ENCODE results near the gene HHIPL2. TPM values are rescaled to one million over a fixed set of nuclear protein-coding genes. Genes with fewer than 3 reads are reported as not detected.

HHIPL2 gene
- total and polyA plus RNA-seq, 8 donors = 0.20 TPM; not detected in 7

GRCh38 chr1:222582099-222582774, 34.3 kb upstream of the HHIPL2 start:
- no peak for DNase-seq
- Histone ChIP-seq H3K4me1 (peaks cover 0 to 48% (median 20%) of the 10 kb centered on the region in 4 donors), H3K27ac (no peak overlapping the region), H3K4me3 (no peak overlapping the region), H3K27me3 (no peaks in the 10 kb centered on the region), H3K9me3 (no peaks in the 10 kb centered on the region), H3K36me3 (peaks cover 0 to 39% (median 37%) of the 10 kb centered on the region in 4 donors)
- intact Hi-C loops (cut with DNase I; ENCODE audit: low total_unique reads) = no loop called here
- TF ChIP-seq CTCF (IDR thresholded peaks at IDR 0.05) = no peak
- 81 to 92% (median 85%) methylated on average over 4 of the region's 4 CpGs for WGBS, 5 donors

GRCh38 chr1:222579316-222579715, 31.4 kb upstream of the HHIPL2 start:
- intact Hi-C loops (cut with DNase I; ENCODE audit: low total_unique reads) = no loop called here
- DNase-seq = no peak
- TF ChIP-seq EP300 (IDR thresholded peaks at IDR 0.05) (no peak), POLR2AphosphoS5 (IDR thresholded peaks at IDR 0.05) (no peak), POLR2A (IDR thresholded peaks at IDR 0.05) (no peak), CTCF (IDR thresholded peaks at IDR 0.05) (no peak)
- H3K9me3 ChIP-seq = no peaks in the 10 kb centered on the region
- H3K4me3 ChIP-seq = no peak overlapping the region
- H3K4me1 ChIP-seq = peaks cover 0 to 22% (median 5%) of the 10 kb centered on the region in 4 donors
- 92 to 96% (median 94%) methylated on average over 3 of the region's 3 CpGs for WGBS, 5 donors
- H3K27ac ChIP-seq = no peak overlapping the region
- H3K27me3 ChIP-seq = no peaks in the 10 kb centered on the region
- peaks cover 0 to 63% (median 50%) of the 10 kb centered on the region in 4 donors for H3K36me3 ChIP-seq

GRCh38 chr1:222570837-222571236, 22.9 kb upstream of the HHIPL2 start:
- 95 to 98% (median 96%) methylated on average over 1 of the region's 1 CpG for WGBS, 5 donors
- intact Hi-C loops (cut with DNase I; ENCODE audit: low total_unique reads) = no loop called here
- no peak for TF ChIP-seq CTCF (IDR thresholded peaks at IDR 0.05)
- TF ChIP-seq POLR2A (IDR thresholded peaks at IDR 0.05) = no peak
- TF ChIP-seq POLR2AphosphoS5 (IDR thresholded peaks at IDR 0.05) = no peak
- no peak for TF ChIP-seq EP300 (IDR thresholded peaks at IDR 0.05)
- Histone ChIP-seq H3K4me3 (no peak overlapping the region), H3K36me3 (peaks cover 6 to 80% (median 76%) of the 10 kb centered on the region in 4 donors), H3K4me1 (no peaks in the 10 kb centered on the region), H3K27ac (no peak overlapping the region), H3K9me3 (no peaks in the 10 kb centered on the region), H3K27me3 (no peaks in the 10 kb centered on the region)
- no peak for DNase-seq

GRCh38 chr1:222561656-222562055, 13.8 kb upstream of the HHIPL2 start:
- intact Hi-C loops (cut with DNase I; ENCODE audit: low total_unique reads) = no loop called here
- no peaks in the 10 kb centered on the region for H3K9me3 ChIP-seq
- no peaks in the 10 kb centered on the region for H3K27me3 ChIP-seq
- 91 to 100% (median 98%) methylated on average over 1 of the region's 1 CpG for WGBS, 5 donors
- no peak for DNase-seq
- no peak for TF ChIP-seq POLR2AphosphoS5 (IDR thresholded peaks at IDR 0.05)
- TF ChIP-seq CTCF (IDR thresholded peaks at IDR 0.05) = no peak
- TF ChIP-seq EP300 (IDR thresholded peaks at IDR 0.05) = no peak
- TF ChIP-seq POLR2A (IDR thresholded peaks at IDR 0.05) = no peak
- H3K4me1 ChIP-seq = no peaks in the 10 kb centered on the region
- H3K27ac ChIP-seq = no peak overlapping the region
- no peak overlapping the region for H3K4me3 ChIP-seq
- H3K36me3 ChIP-seq = peaks cover 7 to 75% (median 73%) of the 10 kb centered on the region in 4 donors
